Right forelimb (tissue), 1 donor: ENCODE measurements around the gene TEDC2.

Source experiments
- DNase-seq: peaks from one replicate; pipeline ENCODE4 v3.0.0-alpha.2; 2018

Gene TEDC2

DNA sequence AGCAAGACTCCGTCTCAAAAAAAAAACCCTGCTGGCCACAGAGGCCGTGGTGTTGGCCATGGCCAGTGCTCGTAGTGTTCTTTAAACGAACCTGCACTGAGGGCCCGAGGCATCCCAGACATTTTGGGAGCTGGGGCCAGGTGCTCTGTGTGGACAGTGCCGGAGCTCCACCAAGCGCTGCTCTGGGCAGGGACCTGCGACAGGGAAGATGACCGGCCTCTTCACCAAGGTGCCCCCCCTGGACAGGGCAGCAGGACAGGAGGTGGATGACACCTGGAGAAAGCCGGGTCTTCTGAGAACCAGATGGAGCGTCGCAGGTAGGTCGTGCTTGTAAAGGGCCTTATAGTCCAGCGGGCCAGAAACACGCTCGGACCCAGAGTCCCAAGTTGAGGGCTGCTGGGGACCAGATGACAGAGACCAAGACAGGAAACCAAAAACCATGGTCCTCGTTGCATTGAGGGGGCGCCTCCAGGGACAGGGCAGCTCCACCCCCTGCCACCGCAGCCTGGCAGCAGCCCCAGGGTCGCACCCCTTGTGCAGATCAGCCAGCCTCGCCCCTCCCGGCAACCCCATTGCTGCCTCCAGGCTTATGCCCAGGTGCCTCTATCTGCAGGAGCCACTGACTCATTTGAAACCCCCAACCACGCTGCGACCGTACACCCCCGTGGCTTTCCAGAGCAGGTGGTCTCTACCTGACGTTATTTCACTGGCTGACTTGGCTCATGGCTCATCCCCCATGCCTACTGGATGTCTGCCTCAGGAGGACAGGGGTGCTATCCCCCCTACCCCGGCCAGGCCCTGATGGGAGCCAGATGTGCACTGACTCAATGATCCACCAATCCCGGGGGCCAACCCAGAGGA, 7.0 kb downstream of the TEDC2 start:
- DNase-seq: no peak

DNA sequence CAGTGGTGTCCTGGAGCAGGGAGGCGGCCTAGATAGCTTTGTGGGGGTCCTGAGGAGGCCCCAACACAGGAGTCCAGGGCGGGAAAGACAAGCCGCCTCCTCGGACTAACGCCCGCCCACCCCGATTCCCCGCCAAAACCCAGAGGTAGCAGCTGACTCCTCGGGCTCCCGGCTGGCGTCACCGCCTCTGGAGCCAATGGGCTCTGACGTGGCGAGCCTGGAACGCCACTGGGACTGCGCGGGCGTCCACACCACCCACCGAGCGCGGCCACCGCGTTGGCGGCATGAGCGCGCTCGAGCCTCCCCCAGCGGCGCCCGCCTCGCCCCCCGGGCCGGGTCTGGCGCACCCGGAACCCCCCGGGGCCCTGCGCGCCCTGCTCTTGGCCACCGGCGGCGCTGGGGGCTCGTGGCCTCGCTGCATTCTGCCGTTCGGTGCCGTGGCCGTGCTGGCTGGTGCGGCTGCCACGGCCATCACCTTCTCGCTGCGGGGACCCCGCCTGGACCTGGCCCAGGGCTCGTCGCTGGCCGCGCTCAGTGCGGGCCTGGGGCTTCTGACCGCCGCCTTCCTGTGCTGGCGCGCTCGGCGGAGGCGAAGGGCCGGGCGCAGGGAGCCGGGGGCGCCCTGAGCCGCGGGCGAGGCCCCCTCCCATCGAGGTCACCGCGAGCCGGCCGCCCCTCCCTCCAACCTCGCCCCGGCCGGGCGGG, 7.8 kb downstream of the TEDC2 start:
- peak; percentile 89 for DNase-seq

DNA sequence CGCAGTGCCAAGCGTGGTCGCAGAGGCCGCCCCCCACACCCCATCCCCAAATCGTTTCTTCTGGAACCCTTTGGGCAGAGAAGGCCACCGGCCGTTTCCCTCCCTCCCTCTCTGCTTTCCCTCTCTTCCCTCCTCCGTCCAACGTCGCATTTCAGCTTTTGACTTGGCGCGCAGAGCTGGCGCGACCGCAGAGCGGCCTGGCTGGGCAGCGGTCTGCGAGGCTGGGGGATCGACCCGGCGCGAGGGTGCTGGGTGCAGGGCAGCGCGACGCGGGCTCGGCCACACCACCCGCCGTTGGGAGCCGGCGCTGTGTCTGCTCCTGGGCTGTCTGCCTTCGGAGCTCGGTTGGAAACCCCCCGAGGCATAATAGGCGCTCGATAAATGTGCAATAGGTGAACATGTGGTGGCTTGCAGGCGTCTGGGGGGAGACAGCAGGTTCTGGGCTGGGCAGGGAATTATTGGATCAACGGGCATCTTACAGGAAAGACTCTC, 8.4 kb downstream of the TEDC2 start:
- peak; percentile 72 for DNase-seq

DNA sequence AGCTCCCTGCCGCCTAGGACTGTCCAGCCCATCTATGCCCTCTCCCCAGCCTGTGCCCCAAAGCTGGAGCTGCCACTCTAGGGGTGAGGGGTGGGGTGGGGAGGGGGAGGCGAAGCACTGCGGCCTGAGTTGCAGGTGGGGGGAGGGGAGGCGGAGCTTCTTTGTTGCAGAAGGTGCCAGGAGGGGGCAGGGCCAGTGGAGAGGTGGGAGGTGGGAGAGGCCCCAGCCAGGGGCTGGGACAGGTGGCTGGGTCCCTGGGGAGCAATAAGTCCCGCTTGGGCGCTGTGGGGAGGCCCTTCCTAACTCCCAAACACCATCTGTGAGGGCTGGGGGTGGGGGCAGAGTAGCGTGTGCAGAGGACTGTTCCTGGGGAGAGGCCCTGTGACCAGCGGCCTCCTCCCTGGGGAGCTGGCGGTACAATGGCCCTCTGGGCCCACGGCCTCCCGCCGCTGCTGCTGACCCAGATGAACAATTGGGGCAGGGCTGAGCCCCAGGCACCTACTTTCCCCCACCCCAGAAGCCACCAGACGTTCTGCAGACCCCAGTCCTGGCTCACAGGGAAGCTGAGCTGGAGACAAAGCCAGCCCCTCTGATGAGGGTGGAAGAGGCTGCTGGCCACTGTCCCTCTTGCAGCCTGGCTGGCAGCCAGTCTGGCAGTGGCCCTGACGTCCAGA, 9.0 kb downstream of the TEDC2 start:
- DNase-seq: no peak

DNA sequence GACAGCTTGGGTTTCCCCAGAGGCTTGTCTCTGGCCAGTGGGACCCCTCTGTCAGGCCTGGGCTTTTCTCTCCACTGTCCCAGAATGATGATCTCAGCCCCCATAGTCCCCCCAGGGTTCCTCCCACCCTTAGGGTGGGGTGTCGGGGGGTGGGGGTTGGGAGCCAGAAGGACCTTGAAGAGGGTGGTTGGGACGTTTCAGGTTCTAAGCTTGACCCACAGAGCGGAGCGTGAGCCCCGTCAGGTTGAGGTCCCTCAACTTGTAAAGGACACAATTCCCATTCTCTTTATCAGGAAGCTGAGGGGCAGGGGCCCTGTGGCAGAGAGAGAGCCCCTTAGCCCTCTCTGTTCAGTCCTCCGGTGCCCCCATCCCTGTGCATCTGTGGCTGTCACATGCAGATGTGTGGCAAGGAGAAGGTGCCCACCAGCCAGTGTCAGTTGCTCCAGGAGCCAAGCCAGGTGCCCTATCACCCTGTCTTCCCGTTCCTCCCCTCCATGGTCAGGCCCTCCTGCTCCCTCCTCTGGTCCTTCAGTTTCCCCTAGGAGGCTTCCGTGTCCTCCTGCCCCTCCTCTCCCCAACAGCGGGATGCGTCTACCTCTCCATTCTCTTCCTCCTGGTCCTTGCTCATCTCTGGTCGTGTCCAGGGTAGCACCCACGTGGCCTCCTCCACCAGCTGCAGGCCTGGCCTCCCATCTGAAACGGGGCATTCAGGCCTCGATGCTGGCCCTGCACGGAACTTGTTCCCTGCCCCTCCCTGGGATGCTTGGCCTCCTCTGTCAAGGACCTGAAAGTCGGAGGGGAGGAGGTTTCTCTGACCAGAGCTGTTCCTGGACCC, 9.7 kb downstream of the TEDC2 start:
- no peak for DNase-seq

DNA sequence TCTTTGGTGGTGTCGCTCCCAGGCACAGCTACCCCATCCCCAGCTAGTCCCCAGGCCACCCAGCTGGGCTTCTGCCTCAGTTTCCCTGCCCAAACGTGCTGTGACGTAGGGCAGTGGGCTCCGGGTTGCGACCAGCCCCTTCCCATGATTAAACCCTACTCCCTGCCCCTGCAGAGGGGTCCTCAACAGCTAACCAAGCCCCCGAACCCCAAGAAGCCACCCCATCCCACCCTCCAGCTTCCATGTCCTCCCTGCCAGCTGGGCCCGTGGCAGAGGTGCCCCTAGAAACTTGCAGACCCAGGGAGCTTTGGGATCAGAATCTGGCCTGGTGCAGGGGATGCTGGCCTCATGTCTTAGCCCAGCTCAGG, 10.3 kb downstream of the TEDC2 start:
- DNase-seq: no peak

DNA sequence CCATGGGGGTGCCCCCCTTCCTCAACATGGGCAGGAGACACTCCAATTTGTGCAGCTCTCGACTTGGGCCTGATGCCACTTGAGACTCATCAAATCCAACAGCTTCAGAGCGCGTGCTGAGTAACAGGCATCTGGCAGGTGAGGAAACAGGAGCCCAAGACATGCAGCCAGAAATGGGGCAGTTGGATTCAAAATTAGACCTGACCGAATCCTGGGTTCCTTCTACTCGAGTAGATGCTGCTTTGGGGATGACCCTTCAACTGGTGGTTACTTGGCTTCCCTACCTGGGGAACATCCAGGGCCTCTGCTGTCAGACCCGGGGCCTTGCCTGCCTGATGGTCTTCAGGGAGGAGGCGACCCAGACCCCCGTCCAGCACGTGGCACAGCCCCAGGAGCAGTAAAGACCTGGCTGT, 10.7 kb downstream of the TEDC2 start:
- DNase-seq: no peak

DNA sequence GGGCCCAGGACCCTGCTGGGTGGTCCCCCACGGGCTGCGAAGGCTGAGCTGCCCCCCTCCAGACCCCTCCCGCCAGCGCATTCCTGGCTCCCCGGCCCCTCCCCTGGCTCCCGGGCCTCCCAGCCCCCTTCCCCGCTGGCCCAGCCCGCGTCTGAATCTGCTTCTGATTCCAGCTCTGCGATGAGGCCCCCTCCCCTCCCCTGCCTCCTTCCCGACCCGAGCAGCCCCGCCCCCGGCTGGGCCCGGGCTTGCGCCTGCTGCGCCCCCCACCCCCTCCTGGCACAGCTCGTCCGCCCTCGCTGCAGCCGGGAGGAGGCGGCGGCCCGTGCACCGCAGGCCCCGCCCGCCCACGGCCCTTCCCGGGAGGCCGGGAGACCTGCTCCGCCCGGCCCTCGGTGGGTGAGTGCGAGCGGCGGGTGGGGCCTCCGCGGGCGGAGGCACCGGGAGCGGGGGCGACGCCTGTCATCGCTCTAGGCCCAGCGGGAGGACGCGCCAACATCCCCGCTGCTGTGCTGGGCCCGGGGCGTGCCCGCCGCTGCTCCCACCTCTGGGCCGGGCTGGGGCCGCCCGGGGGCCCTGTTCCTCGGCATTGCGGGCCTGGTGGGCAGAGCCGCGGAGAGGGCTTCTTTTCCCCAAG, 11.2 kb downstream of the TEDC2 start, which contains the start of gene NTN3:
TSS of gene NTN3 (plus strand) at position 282 of the 637 bp plus-strand sequence. CDS start 405 bp downstream, outside the sequence.
- DNase-seq: peak; percentile 88

DNA sequence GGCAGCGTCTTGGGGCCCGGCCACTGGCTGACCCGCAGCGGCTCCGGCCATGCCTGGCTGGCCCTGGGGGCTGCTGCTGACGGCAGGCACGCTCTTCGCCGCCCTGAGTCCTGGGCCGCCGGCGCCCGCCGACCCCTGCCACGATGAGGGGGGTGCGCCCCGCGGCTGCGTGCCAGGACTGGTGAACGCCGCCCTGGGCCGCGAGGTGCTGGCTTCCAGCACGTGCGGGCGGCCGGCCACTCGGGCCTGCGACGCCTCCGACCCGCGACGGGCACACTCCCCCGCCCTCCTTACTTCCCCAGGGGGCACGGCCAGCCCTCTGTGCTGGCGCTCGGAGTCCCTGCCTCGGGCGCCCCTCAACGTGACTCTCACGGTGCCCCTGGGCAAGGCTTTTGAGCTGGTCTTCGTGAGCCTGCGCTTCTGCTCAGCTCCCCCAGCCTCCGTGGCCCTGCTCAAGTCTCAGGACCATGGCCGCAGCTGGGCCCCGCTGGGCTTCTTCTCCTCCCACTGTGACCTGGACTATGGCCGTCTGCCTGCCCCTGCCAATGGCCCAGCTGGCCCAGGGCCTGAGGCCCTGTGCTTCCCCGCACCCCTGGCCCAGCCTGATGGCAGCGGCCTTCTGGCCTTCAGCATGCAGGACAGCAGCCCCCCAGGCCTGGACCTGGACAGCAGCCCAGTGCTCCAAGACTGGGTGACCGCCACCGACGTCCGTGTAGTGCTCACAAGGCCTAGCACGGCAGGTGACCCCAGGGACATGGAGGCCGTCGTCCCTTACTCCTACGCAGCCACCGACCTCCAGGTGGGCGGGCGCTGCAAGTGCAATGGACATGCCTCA, 12.0 kb downstream of the TEDC2 start:
- no peak for DNase-seq

DNA sequence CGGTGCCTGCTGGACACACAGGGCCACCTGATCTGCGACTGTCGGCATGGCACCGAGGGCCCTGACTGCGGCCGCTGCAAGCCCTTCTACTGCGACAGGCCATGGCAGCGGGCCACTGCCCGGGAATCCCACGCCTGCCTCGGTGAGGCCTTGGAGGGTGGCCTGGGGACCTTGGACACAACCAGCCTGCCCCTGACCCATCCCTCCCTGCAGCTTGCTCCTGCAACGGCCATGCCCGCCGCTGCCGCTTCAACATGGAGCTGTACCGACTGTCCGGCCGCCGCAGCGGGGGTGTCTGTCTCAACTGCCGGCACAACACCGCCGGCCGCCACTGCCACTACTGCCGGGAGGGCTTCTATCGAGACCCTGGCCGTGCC, 12.6 kb downstream of the TEDC2 start:
- DNase-seq: no peak

DNA sequence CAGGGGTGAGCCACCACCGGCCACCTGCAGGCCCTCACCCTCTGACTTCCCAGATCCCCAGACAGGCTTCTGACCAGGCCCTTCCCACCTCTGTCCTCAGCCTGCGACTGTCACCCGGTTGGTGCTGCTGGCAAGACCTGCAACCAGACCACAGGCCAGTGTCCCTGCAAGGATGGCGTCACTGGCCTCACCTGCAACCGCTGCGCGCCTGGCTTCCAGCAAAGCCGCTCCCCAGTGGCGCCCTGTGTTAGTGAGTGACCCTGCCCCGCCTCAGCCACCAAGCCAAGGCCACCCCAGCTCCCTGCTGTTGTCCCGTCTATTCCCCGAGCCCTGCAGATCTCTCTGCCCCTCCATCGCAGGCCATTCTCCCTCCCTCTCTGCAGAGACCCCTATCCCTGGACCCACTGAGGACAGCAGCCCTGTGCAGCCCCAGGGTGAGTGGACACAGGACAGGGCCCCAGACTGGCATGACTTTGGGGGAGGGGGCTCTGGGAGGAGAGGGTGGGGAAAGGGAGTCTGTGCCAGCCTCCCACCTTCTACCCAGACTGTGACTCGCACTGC, 13.1 kb downstream of the TEDC2 start:
- DNase-seq: no peak

DNA sequence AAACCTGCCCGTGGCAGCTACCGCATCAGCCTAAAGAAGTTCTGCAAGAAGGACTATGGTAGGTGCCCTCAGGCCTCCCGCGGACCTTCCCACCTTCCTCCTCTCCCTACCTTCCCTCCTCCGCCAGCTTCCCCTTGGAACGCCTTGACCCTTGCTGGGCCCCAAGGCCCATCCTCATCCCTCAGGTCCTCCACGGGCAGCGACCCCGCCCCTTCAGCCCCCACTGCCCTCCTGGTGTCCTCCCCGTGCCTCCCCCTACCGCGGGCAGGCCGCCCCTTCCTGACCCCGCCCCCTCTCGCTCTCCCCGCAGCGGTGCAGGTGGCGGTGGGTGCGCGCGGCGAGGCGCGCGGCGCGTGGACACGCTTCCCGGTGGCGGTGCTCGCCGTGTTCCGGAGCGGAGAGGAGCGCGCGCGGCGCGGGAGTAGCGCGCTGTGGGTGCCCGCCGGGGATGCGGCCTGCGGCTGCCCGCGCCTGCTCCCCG, 13.6 kb downstream of the TEDC2 start:
- no peak for DNase-seq

DNA sequence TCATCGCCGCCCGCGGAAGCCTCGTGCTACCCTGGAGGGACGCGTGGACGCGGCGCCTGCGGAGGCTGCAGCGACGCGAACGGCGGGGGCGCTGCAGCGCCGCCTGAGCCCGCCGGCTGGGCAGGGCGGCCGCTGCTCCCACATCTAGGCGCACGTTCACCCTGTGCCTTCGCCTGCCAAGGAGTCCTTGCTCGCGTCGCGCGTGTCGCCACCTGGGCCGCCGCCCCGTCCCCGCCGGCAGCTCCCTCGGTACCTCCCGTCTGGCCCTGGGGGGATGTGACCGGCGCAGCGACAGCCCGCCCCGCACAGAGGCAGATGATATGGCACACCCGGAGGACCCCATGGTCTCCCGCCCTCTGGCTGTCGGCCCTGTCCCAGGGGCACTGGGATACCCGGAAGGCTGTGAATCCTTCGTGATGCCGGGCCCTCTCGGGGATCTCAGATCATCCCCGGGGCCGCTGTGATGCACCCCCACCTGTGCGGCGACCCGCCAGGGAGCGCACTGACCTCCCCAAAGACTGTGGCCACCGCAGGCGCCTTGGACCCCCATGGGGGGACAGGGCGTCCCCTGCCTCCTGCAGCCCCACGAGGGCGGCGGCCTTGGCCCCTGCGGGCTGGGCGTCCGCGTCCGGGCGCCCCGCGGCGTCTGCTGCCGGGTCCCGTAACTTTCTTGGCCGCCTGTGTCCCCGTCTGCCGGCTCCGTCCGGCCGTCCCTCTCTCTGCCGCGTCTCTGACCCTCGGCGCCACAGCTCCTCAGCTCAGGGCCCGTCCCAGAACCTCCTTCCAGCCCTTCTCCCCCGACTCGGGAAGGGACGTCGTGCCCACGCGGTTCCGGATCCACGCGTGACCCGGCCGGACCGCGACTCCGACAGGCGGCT, 14.3 kb downstream of the TEDC2 start:
- DNase-seq: peak; percentile 66

DNA sequence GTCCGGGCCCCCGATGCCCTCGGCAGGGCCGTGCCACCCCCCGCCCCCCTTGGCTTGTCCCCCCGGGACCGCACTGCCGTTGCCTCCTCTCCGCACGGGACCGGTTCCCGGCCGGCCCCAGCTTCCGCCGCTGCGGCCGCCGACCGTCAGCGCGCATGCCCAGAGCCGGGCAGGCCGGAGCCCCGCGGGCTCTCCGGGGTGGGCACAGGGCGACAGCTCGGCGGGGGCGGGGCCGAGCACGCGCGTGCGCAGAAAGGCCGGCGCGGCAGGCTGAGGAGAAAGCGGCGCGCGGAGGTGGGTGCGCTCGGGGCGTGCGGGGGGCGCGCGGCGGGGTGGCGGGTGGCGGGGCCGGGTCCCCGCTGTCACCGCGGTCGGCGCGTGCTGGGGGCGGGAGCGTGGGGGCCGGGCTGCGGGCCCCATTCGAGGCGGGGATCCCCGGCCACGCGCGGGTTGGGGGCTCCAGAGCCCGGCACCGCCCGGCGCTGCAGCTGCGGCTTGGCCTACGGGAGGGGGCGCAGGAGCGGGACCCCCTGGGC, 15.0 kb downstream of the TEDC2 start, which contains the start of gene TBC1D24:
TSS of gene TBC1D24 (plus strand) at position 251 of the 536 bp plus-strand sequence. CDS start 21,022 bp downstream, outside the sequence.
- DNase-seq: peak; percentile 92

DNA sequence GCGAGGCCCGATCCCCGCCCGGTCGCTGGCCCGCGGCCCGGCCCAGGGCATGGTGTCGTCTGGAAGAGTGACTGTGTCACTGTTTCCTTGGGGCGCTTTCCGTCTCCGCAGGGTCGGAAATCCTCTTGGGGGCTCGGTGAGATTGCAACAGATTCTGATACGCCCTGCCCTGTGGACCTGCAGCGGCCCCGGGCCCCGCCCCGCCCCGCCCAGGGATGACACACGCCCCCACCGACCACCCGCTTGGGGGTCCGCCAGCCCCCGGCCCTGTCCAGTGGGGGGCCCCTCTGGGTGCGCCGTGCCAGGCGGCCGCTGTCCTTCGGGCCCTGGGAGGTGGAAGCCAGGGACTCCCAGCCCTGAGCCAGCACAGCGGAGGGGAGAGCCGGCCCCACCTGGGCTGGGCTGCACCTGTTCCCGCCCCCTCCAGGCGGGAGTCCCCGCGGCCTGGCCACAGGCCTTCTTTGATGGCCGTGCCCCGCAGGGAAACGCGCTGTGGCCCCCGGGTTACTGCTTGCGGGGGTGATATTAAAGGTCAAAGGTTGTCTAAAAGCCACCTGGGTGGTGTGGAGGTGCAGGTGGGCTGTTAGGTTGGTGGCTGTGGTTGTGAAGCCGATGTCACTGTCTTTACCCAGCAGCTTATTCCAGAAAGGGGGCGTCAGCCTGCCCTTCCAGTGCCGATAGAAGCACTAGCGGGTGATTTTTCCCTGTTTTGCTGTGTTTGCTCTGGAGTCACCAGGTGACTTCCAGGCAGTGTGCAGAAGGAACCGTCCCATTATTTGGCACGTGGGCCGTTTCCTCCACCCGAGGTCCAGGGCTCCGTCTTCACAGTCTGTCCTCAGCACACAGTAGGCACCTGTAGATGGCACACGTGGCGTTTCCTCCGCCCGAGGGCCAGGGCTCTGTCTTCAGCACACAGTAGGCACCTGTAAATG, 15.8 kb downstream of the TEDC2 start:
- DNase-seq: no peak

DNA sequence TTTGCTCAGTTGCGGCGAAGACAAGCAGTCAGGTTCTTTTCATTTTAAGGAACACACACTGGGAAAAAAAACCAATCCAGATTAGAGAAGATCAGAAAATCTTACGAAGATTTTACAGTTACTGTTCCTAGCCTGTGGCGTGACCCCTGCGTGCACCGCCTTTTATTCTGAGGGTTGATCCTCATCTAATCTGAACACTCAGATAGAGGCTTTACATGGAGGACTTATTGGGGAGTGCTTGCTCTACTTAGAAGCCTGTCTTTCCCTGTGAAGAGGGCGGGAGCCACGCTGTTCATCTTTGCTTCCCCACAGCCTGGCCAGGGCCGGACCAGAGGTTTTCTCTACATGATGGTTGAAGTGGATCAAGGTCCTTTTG, 16.4 kb downstream of the TEDC2 start:
- DNase-seq: no peak

DNA sequence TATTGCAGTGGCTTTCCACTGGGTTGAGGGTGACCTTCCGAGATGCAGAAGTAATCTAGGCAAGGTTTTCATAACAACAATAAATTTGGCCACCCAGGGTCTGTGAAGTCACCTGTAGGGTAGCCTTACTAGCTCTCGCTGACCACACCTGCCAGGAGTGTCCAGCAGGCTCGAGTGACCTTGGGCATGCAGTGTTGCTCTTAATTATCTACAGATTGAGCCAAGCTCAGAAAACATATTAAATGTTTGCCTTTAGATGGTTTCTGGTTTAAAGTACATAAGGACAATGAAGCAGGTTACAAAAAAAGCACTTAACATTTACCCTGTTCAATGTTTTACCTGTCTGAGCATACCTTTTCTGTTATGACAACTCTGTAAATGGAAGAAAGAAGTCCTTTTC, 16.8 kb downstream of the TEDC2 start:
- no peak for DNase-seq

DNA sequence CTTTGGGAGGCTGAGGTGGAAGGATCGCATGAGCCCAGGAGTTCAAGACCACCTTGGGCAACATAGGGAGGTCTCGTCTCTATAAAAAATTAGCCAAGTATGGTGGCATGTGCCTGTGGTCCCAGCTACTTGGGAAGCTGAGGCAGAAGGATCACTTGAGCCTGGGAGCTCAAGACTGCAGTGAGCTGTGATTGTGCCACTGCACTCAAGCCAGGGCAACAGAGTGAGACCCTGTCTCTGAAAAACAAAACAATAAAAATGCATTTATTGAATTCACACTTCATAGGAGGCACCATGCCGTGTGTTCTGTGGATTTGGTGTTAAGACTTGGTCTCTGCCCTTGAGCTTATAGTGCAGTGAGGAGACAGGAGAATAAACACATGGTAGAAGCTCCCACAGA, 17.4 kb downstream of the TEDC2 start:
- no peak for DNase-seq
